K562 (cell line): Measurements from ENCODE around the gene KIF24. TPM values are rescaled to one million over a fixed set of nuclear protein-coding genes. Genes with fewer than 3 reads are reported as not detected.

Experiments used
- ATAC-seq: fragments of 200-7000 bp; cut with Tn5 transposase; 3 replicates; pipeline ENCODE4 v1.9.1; 2020; ENCODE audit warnings: moderate library complexity
- BruUV-seq: library from RNA; stranded (reverse); fragments of 400-500 nt; replicated peaks from 2 replicates; lab custom pipeline; 2021; lab: Mats Ljungman, UMichigan
- CTCF ChIA-PET: fragments of 300-600 bp; formaldehyde crosslinking; extraction: SDS; loops from one replicate; lab custom pipeline; 2021; ENCODE audit warnings: low intra/inter-chr PET ratio; lab: Yijun Ruan, JAX
- POLR2A ChIA-PET: fragments of 300-600, 350-650 bp; sonication (Branson Sonifier 250); formaldehyde crosslinking; extraction: SDS; loops from one replicate; lab custom pipeline; 2021; ENCODE audit warnings: antibody characterized with exemption, inconsistent platforms; lab: Yijun Ruan, JAX
- DNase-seq, 4 experiments: peaks; one replicate each; pipeline versions ENCODE4 v3.0.0 to v3.0.0-alpha.2; 2011 to 2018; ENCODE audit warnings: low spot score in 3 of 4, mixed read lengths in 3 of 4; ENCODE audit errors: extremely low read depth in 1 of 4
- FAIRE-seq: peaks from 2 replicates; lab custom pipeline; 2011; peaks lifted over from hg19 to GRCh38; lab: Jason Lieb, UNC
- H2AFZ ChIP-seq: 2 replicates; pipeline ENCODE4 v1.6.0; 2011; ENCODE audit warnings: low read depth, low read length, control low read depth, inconsistent platforms
- H3K27ac ChIP-seq: fragments of 200-600 bp; 3 replicates; pipeline ENCODE4 v1.8.0; 2011; ENCODE audit warnings: low read depth, mild to moderate bottlenecking, control low read depth, inconsistent platforms, low read length, moderate library complexity, mixed read lengths; ENCODE audit errors: extremely low read depth
- H3K27me3 ChIP-seq, 2 experiments: fragments of 300-600 bp in 1 of 2; 2 replicates in 1 of 2; 3 replicates in 1 of 2; pipeline versions ENCODE4 v1.6.0 to v1.8.0; 2011; ENCODE audit warnings: inconsistent platforms in 2 of 2, low read length in 2 of 2, mild to moderate bottlenecking in 1 of 2, mixed read lengths in 1 of 2, moderate library complexity in 1 of 2; ENCODE audit not compliant: control insufficient read depth in 2 of 2, insufficient read depth in 2 of 2
- H3K36me3 ChIP-seq: fragments of 300-600 bp; 3 replicates; pipeline ENCODE4 v1.8.0; 2011; ENCODE audit warnings: mild to moderate bottlenecking, low read length, inconsistent platforms; ENCODE audit not compliant: control insufficient read depth, insufficient read depth
- H3K4me1 ChIP-seq, 2 experiments: fragments of 200-600 bp in 1 of 2; replicated peaks in 1 of 2; 2 replicates in 1 of 2; 3 replicates in 1 of 2; pipeline versions ENCODE4 v1.5.1 to v1.8.0; 2011; ENCODE audit warnings: inconsistent platforms in 2 of 2, low read length in 2 of 2, mild to moderate bottlenecking in 1 of 2, mixed read lengths in 1 of 2, moderate library complexity in 1 of 2; ENCODE audit not compliant: control insufficient read depth in 2 of 2, insufficient read depth in 2 of 2
- H3K4me2 ChIP-seq: 2 replicates; pipeline ENCODE4 v1.6.1; 2011; ENCODE audit warnings: low read length, control low read depth, inconsistent platforms, mixed read lengths; ENCODE audit not compliant: insufficient read depth
- H3K4me3 ChIP-seq: fragments of 200-600 bp; sonication (generic), shearing (Covaris generic); 2 replicates; pipeline ENCODE4 v1.5.1; 2016; ENCODE audit warnings: control low read depth, inconsistent platforms
- H3K79me2 ChIP-seq: fragments of 200-600 bp; 3 replicates; pipeline ENCODE4 v1.8.0; 2011; ENCODE audit warnings: low read length, inconsistent platforms; ENCODE audit not compliant: control insufficient read depth, insufficient read depth
- H3K9ac ChIP-seq, 2 experiments: 2 replicates each; pipeline versions ENCODE4 v1.6.0 to v1.6.1; 2011; ENCODE audit warnings: low read depth in 2 of 2, low read length in 2 of 2, control low read depth in 1 of 2, inconsistent platforms in 1 of 2, mild to moderate bottlenecking in 1 of 2, mixed read lengths in 1 of 2; ENCODE audit not compliant: insufficient read depth in 1 of 2
- H3K9me1 ChIP-seq: one replicate; pipeline ENCODE4 v1.6.0; 2011; ENCODE audit warnings: inconsistent platforms, mild to moderate bottlenecking, low read length, moderate library complexity; ENCODE audit not compliant: control insufficient read depth, insufficient read depth
- H3K9me3 ChIP-seq: replicated peaks from 2 replicates; pipeline ENCODE4 v1.5.1; 2011; ENCODE audit warnings: low read depth, low read length, inconsistent platforms; ENCODE audit not compliant: control insufficient read depth, insufficient read depth
- H4K20me1 ChIP-seq: replicated peaks from 2 replicates; pipeline ENCODE4 v1.6.1; 2011; ENCODE audit warnings: low read length, inconsistent platforms, mixed read lengths; ENCODE audit not compliant: control insufficient read depth, insufficient read depth
- CHCHD3 ChIP-seq: fragments of 250-450 bp; sonication (Bioruptor Pico); IDR thresholded peaks from 2 replicates; pipeline ENCODE4 v2.1.2; 2022; ENCODE audit warnings: mild to moderate bottlenecking
- FOXP1 ChIP-seq: sonication (generic); formaldehyde crosslinking; IDR thresholded peaks from 2 replicates; pipeline ENCODE4 v1.8.0; 2022; ENCODE audit warnings: mild to moderate bottlenecking, missing genetic modification reagents
- MAFK ChIP-seq: IDR thresholded peaks from 2 replicates; pipeline ENCODE4 v1.6.1; 2011; ENCODE audit warnings: low read length, improper control_type of control experiment
- MEF2A ChIP-seq: IDR thresholded peaks from 2 replicates; pipeline ENCODE4 v1.6.1; 2011; ENCODE audit warnings: low read depth, mild to moderate bottlenecking, low read length, moderate library complexity; ENCODE audit not compliant: control insufficient read depth
- PPARD ChIP-seq: fragments of 250-450 bp; sonication (Bioruptor Pico); IDR thresholded peaks from 2 replicates; pipeline ENCODE4 v1.8.0; 2022; ENCODE audit warnings: inconsistent platforms, mild to moderate bottlenecking, moderate library complexity
- SIN3B ChIP-seq: fragments of 450-650 bp; IDR thresholded peaks from 2 replicates; pipeline ENCODE4 v1.6.1; 2017; ENCODE audit warnings: low read depth, mild to moderate bottlenecking, moderate library complexity
- ZBTB1 ChIP-seq: sonication (generic); formaldehyde crosslinking; IDR thresholded peaks from 2 replicates; pipeline ENCODE4 v1.8.1; 2023; ENCODE audit warnings: missing genetic modification reagents, low read depth, mild to moderate bottlenecking, borderline replicate concordance
- ZNF431 ChIP-seq: sonication (generic); formaldehyde crosslinking; IDR thresholded peaks from 2 replicates; pipeline ENCODE4 v1.8.0; 2022; ENCODE audit warnings: mild to moderate bottlenecking, missing genetic modification reagents
- ZZZ3 ChIP-seq: fragments of 450-650 bp; IDR thresholded peaks from 2 replicates; pipeline ENCODE4 v1.6.1; 2016; ENCODE audit warnings: antibody characterized with exemption, mild to moderate bottlenecking, moderate library complexity
- WGBS: fragments of 100-300 bp; shearing (Covaris generic); methylation state at CpG from one replicate; pipeline ENCODE4 v1.1.6; 2016; ENCODE audit warnings: low coverage, mixed read lengths; ENCODE audit not compliant: insufficient coverage; ENCODE audit errors: missing lambda C conversion rate; 5-methylcytosine and 5-hydroxymethylcytosine counted together
- in situ Hi-C: fragments of 300-500 bp; cut with MboI; formaldehyde crosslinking; loops from 4 replicates; pipeline ENCODE4 v1.15.0; 2018; ENCODE audit warnings: inconsistent platforms, mixed read lengths
- intact Hi-C: fragments of 100-400 bp; cut with micrococcal nuclease; formaldehyde crosslinking; loops from 2 replicates; pipeline ENCODE4 v1.14.2; 2022
- polyA plus RNA-seq, 8 experiments: library from polyadenylated mRNA; depleted of rRNA in 4 of 8; stranded (reverse) in 5 of 8; unstranded in 3 of 8; fragments of >200 nt; fragmentation: Nextera tagmentation in 2 of 8; fragmentation: Illumina TruSeq in 1 of 8; extraction: Ambion mirVana in 2 of 8; extraction: Trizol in 1 of 8; gene quantifications; 2 replicates each; pipeline versions ENCODE4 v1.2.1 to v1.2.3, GENCODE V29; 2011 to 2014; ENCODE audit warnings: inconsistent platforms in 1 of 8, missing spikeins in 1 of 8
- total RNA-seq, 7 experiments: library from RNA; depleted of rRNA in 6 of 7; stranded (reverse); fragments of >200 nt in 6 of 7; fragmentation: Illumina TruSeq in 2 of 7; extraction: Trizol in 2 of 7; gene quantifications; 2 replicates each; pipeline versions ENCODE4 v1.2.1 to v1.2.3, GENCODE V29; 2011 to 2021; ENCODE audit warnings: low replicate concordance in 1 of 7
- TF ChIP-seq, protein P1 (sequence below): fragments of 200-800 bp; sonication (Bioruptor generic); IDR thresholded peaks from 2 replicates; pipeline ENCODE4 v1.6.1; 2017; ENCODE audit warnings: missing genetic modification characterization, missing compliant biosample characterization
- TF ChIP-seq, protein P2 (sequence below): sonication (generic); formaldehyde crosslinking; IDR thresholded peaks from 2 replicates; pipeline ENCODE4 v1.8.0; 2023; ENCODE audit warnings: mild to moderate bottlenecking, missing genetic modification reagents
- TF ChIP-seq, protein P3 (sequence below): fragments of 450-650 bp; formaldehyde crosslinking; IDR thresholded peaks from 2 replicates; pipeline ENCODE4 v1.4.0; 2022; ENCODE audit warnings: missing genetic modification characterization

Gene KIF24
- total and polyA plus RNA-seq, 9 of the 15 experiments (the other 6 are each of a cell fraction or from before 2014, with no cell fraction given): 0.63 to 5.8 (median 4.4) TPM

DNA sequence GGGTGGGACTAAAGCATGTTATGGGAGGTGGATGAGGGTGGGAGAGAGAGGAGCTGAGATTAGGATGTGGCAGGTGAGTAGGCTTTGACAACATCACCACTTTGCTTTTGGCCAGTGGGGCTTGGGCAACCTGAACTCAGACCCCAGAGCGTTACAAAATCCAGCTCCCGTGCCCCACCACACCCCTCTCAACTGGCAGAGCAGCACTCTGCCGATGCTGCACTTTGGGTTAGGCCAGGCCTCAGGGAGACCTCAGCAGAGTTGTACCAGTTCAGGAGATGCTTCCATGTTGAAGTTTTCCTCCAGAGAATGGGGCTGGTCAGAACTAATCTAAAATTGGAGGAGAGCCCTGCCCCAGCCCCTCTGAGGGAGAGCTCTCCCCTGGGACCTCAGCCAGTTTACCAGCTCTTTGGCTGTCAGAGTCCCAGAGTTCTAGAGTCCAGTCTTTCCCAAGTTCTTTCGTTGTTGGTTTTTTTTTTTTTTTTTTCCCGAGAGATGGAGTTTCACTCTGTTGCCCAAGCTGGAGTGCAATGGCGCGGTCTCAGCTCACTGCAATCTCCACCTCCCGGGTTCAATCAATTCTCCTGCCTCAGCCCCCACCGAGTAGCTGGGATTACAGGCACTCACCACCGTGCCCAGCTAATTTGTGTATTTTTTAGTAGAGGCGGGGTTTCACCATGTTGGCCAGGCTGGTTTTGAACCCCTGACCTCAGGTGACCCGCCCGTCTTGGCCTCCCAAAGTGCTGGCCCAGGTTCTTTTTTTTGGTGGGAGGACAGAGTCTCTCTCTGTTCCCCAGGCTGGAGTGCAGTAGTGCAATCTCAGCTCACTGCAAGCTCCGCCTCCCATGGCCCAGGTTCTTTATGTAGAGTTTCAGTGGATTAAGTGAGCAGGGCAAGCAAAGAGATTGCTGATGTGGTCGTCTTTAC lies 18.1 kb upstream of the KIF24 start:
- no peak for TF ChIP-seq MAFK
- TF ChIP-seq, protein P1, sequence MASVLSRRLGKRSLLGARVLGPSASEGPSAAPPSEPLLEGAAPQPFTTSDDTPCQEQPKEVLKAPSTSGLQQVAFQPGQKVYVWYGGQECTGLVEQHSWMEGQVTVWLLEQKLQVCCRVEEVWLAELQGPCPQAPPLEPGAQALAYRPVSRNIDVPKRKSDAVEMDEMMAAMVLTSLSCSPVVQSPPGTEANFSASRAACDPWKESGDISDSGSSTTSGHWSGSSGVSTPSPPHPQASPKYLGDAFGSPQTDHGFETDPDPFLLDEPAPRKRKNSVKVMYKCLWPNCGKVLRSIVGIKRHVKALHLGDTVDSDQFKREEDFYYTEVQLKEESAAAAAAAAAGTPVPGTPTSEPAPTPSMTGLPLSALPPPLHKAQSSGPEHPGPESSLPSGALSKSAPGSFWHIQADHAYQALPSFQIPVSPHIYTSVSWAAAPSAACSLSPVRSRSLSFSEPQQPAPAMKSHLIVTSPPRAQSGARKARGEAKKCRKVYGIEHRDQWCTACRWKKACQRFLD (CRISPR knock-in tag): no peak
- TF ChIP-seq SIN3B: no peak
- TF ChIP-seq ZBTB1 (CRISPR knock-in tag): no peak
- no peak for TF ChIP-seq PPARD (CRISPR knock-in tag)
- TF ChIP-seq MEF2A: no peak
- TF ChIP-seq, protein P2, sequence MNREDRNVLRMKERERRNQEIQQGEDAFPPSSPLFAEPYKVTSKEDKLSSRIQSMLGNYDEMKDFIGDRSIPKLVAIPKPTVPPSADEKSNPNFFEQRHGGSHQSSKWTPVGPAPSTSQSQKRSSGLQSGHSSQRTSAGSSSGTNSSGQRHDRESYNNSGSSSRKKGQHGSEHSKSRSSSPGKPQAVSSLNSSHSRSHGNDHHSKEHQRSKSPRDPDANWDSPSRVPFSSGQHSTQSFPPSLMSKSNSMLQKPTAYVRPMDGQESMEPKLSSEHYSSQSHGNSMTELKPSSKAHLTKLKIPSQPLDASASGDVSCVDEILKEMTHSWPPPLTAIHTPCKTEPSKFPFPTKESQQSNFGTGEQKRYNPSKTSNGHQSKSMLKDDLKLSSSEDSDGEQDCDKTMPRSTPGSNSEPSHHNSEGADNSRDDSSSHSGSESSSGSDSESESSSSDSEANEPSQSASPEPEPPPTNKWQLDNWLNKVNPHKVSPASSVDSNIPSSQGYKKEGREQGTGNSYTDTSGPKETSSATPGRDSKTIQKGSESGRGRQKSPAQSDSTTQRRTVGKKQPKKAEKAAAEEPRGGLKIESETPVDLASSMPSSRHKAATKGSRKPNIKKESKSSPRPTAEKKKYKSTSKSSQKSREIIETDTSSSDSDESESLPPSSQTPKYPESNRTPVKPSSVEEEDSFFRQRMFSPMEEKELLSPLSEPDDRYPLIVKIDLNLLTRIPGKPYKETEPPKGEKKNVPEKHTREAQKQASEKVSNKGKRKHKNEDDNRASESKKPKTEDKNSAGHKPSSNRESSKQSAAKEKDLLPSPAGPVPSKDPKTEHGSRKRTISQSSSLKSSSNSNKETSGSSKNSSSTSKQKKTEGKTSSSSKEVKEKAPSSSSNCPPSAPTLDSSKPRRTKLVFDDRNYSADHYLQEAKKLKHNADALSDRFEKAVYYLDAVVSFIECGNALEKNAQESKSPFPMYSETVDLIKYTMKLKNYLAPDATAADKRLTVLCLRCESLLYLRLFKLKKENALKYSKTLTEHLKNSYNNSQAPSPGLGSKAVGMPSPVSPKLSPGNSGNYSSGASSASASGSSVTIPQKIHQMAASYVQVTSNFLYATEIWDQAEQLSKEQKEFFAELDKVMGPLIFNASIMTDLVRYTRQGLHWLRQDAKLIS (CRISPR knock-in tag): no peak
- TF ChIP-seq FOXP1 (CRISPR knock-in tag): no peak
- TF ChIP-seq ZNF431 (CRISPR knock-in tag): no peak
- TF ChIP-seq CHCHD3 (CRISPR knock-in tag): no peak
- TF ChIP-seq ZZZ3: no peak
- TF ChIP-seq, protein P3, sequence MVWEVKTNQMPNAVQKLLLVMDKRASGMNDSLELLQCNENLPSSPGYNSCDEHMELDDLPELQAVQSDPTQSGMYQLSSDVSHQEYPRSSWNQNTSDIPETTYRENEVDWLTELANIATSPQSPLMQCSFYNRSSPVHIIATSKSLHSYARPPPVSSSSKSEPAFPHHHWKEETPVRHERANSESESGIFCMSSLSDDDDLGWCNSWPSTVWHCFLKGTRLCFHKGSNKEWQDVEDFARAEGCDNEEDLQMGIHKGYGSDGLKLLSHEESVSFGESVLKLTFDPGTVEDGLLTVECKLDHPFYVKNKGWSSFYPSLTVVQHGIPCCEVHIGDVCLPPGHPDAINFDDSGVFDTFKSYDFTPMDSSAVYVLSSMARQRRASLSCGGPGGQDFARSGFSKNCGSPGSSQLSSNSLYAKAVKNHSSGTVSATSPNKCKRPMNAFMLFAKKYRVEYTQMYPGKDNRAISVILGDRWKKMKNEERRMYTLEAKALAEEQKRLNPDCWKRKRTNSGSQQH (CRISPR knock-in tag): no peak
- POLR2A ChIA-PET: interaction anchor here (0.6 kb wide), 1 partner anchor 8 kb away, joined by 3 read pairs; no protein-coding TSS in a partner anchor
- no peak overlapping the region for H3K4me2 ChIP-seq
- CTCF ChIA-PET: no interaction called here
- no peak for FAIRE-seq
- in situ Hi-C loops: no loop called here
- ATAC-seq: no peak
- H3K27ac ChIP-seq: no peak overlapping the region
- WGBS: 43% methylated on average over 11 of the region's 15 CpGs
- H3K9ac ChIP-seq: no peak overlapping the region
- H3K4me3 ChIP-seq: no peak overlapping the region
- H2AFZ ChIP-seq: no peak overlapping the region
- H3K27me3 ChIP-seq: no peaks in the 10 kb centered on the region
- no peak for DNase-seq
- no peaks in the 10 kb centered on the region for H3K9me1 ChIP-seq
- no peaks in the 10 kb centered on the region for H3K4me1 ChIP-seq
- BruUV-seq: no TSS peak
- no peaks in the 10 kb centered on the region for H3K9me3 ChIP-seq
- no peaks in the 10 kb centered on the region for H4K20me1 ChIP-seq
- H3K79me2 ChIP-seq: no peaks in the 10 kb centered on the region
- no peaks in the 10 kb centered on the region; the same call in 2 of the 3 replicates for H3K36me3 ChIP-seq
- intact Hi-C loops: no loop called here
